ENCODE results near the gene PAQR5. TPM values are rescaled to one million over a fixed set of nuclear protein-coding genes. Genes with fewer than 3 reads are reported as not detected.

Gene PAQR5
- total RNA-seq, 2 experiments from 2014 or later: 0.14 TPM; not detected in 1

DNA sequence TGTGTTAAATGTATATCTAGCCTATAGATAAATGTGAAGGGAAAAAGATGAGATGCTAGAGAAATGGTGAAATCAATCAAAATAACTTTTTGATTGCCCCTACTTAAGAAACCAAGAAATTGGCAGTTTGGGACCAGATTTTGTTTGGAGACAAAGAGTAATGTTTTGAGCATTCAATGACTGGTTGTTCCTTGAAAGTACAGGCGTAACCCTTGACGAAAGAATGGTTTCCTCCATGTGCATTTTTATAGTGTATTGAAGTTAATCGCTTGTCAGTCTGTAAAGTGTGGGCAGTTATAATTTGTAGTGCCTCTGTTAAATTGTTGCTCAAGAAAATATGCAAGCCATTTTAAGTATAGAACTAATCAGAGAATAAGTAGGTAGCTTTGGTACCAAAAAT, 116.7 kb downstream of the PAQR5 start:
- Mint-ChIP-seq H3K36me3 (ENCODE audit: low read depth) (peaks cover 30% of the 10 kb centered on the region), H3K27me3 (peaks cover 6% of the 10 kb centered on the region), H3K4me1 (ENCODE audit: low read depth) (peaks cover 12% of the 10 kb centered on the region), H3K9me3 (no peaks in the 10 kb centered on the region), H3K27ac (no peak overlapping the region), H3K4me3 (peak overlapping the region; percentile 81)
- TF ChIP-seq, protein P1, sequence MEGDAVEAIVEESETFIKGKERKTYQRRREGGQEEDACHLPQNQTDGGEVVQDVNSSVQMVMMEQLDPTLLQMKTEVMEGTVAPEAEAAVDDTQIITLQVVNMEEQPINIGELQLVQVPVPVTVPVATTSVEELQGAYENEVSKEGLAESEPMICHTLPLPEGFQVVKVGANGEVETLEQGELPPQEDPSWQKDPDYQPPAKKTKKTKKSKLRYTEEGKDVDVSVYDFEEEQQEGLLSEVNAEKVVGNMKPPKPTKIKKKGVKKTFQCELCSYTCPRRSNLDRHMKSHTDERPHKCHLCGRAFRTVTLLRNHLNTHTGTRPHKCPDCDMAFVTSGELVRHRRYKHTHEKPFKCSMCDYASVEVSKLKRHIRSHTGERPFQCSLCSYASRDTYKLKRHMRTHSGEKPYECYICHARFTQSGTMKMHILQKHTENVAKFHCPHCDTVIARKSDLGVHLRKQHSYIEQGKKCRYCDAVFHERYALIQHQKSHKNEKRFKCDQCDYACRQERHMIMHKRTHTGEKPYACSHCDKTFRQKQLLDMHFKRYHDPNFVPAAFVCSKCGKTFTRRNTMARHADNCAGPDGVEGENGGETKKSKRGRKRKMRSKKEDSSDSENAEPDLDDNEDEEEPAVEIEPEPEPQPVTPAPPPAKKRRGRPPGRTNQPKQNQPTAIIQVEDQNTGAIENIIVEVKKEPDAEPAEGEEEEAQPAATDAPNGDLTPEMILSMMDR (IDR thresholded peaks at IDR 0.05): no peak
- intact Hi-C loops (cut with micrococcal nuclease): no loop called here
- ChIA-PET POLR2A (interaction anchor here (2.2 to 3.1 kb wide), 2 partner anchors 17 to 37 kb away, joined by 7 to 25 read pairs; partner anchors contain the start of gene RPLP1), CTCF (interaction anchor here (1.7 to 2.9 kb wide), 2 partner anchors 38 to 47 kb away, joined by 4 to 14 read pairs; no protein-coding TSS in a partner anchor)
- no peak for DNase-seq
- no peak for ATAC-seq

DNA sequence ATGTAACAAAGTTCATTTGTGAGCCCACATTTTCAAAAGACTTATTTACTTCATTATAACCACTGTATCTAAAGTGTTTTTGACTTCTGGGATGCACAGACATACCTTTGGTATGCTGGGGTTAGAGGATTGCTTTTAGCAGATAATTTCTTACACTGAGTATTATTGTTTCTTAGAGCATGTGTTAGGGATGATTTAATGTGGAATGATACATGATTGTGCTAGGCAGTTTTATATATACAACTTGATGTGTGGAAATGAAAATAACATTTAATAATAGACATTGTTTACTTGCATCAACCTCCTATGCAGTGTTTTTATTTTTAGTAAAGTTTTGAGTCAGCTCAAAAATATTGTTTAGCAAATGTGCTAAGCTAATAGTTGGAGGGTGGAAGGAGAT, 118.9 kb downstream of the PAQR5 start:
- ChIA-PET CTCF (interaction anchor here (1.3 to 1.9 kb wide), 3 partner anchors 14 to 35 kb away, joined by 4 to 5 read pairs (median 4); partner anchors contain the start of gene RPLP1), POLR2A (interaction anchor here (1.0 to 1.2 kb wide), 4 partner anchors 13 to 40 kb away, joined by 3 to 6 read pairs (median 4); partner anchors contain the start of gene RPLP1)
- no peak overlapping the region for H3K4me3 Mint-ChIP-seq
- DNase-seq: no peak
- intact Hi-C loops (cut with micrococcal nuclease): no loop called here
- peaks cover 41% of the 10 kb centered on the region for H3K36me3 Mint-ChIP-seq (ENCODE audit: low read depth)
- ATAC-seq: no peak
- H3K9me3 Mint-ChIP-seq: no peaks in the 10 kb centered on the region
- H3K27me3 Mint-ChIP-seq: peaks cover 6% of the 10 kb centered on the region
- TF ChIP-seq, protein P1 (IDR thresholded peaks at IDR 0.05): no peak
- H3K4me1 Mint-ChIP-seq (ENCODE audit: low read depth): peaks cover 12% of the 10 kb centered on the region
- no peak overlapping the region for H3K27ac Mint-ChIP-seq

DNA sequence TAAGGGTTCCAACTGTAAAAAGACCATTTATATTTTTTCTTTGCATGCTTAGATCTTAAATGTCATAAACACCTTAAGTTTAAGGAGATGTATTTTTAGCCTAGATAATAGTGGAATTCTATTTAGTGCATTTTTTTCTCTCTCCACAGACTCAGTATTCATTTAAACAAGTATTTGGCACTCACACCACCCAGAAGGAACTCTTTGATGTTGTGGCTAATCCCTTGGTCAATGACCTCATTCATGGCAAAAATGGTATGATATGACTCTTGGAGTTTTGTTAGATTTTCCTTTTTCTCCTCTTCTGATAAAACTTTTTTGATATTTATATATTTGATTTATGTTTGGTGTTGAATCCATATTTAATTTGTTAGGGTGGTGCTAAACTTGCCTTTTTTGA, 122.8 kb downstream of the PAQR5 start:
- Mint-ChIP-seq H3K4me3 (no peak overlapping the region), H3K36me3 (ENCODE audit: low read depth) (peaks cover 56% of the 10 kb centered on the region), H3K27ac (no peak overlapping the region), H3K27me3 (no peaks in the 10 kb centered on the region), H3K9me3 (no peaks in the 10 kb centered on the region), H3K4me1 (ENCODE audit: low read depth) (no peaks in the 10 kb centered on the region)
- no peak for DNase-seq
- ATAC-seq: no peak
- ChIA-PET POLR2A (interaction anchor here (2.4 kb wide), 1 partner anchor 31 kb away, joined by 8 read pairs; the partner anchor contains the start of gene RPLP1), CTCF (no interaction called here)
- intact Hi-C loops (cut with micrococcal nuclease): no loop called here
- TF ChIP-seq, protein P1 (IDR thresholded peaks at IDR 0.05): no peak

DNA sequence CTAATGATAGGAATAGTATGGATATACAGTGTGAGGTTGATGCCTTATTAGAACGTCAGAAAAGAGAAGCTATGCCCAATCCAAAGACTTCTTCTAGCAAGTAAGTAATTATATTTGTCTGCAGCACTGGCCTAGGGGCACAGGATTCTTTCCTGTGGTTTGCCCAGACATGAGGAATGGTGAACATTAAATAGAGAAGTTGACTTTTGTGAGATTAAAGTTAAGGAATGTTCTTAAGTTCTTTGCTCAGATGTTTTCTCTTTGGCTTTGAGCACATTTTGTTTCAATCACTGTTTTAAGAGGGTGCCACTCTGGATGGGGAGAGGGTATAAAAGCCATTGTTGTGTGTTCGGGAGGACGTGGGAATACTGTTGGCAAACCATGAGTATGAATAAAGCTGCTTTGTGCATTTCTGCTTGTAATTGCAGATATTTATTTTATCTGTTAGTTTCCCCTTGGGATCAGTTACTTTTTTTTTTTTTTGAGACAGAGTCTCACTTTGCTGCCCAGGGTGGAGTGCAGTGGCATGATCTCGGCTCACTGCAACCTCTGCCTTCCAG, 123.7 kb downstream of the PAQR5 start:
- Mint-ChIP-seq H3K4me3 (no peak overlapping the region), H3K27me3 (no peaks in the 10 kb centered on the region), H3K4me1 (ENCODE audit: low read depth) (no peaks in the 10 kb centered on the region), H3K36me3 (ENCODE audit: low read depth) (peaks cover 55% of the 10 kb centered on the region), H3K9me3 (no peaks in the 10 kb centered on the region), H3K27ac (no peak overlapping the region)
- ATAC-seq (no peak), DNase-seq (no peak)
- TF ChIP-seq, protein P1 (IDR thresholded peaks at IDR 0.05): no peak
- CTCF ChIA-PET: no interaction called here
- POLR2A ChIA-PET: interaction anchor here (2.4 kb wide), 1 partner anchor 30 kb away, joined by 8 read pairs; the partner anchor contains the start of gene RPLP1
- intact Hi-C loops (cut with micrococcal nuclease): no loop called here

DNA sequence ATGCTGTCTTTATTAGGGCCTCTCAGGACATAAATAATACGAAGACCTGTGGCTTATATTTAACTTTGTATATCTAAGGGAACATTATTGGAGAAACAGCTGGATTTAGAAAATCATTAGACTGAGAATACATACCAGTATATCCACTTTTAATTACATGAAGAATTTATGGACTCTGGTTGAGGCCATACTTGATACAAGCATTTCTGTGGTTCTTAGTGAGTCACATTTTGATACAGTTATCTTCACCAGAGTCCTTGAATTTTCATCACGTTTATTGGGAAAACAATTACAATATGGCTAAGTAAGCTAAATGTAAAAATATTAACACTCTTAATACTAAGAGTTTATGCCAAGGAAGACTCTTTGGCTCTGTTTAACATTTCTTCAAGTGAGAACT, 125.3 kb downstream of the PAQR5 start:
- DNase-seq: no peak
- POLR2A ChIA-PET: interaction anchor here (1.0 kb wide), 1 partner anchor 120 kb away, joined by 3 read pairs; no protein-coding TSS in a partner anchor
- no peak for ATAC-seq
- Mint-ChIP-seq H3K27ac (no peak overlapping the region), H3K4me3 (no peak overlapping the region), H3K9me3 (no peaks in the 10 kb centered on the region), H3K36me3 (ENCODE audit: low read depth) (peaks cover 54% of the 10 kb centered on the region), H3K27me3 (no peaks in the 10 kb centered on the region), H3K4me1 (ENCODE audit: low read depth) (no peaks in the 10 kb centered on the region)
- intact Hi-C loops (cut with micrococcal nuclease): no loop called here
- TF ChIP-seq, protein P1 (IDR thresholded peaks at IDR 0.05): no peak
- CTCF ChIA-PET: interaction anchor here (1.2 kb wide), 1 partner anchor 28 kb away, joined by 3 read pairs; no protein-coding TSS in a partner anchor

Data from activated CD8-positive, alpha-beta T cell treated with anti-CD3 and anti-CD28 coated beads for 36 hours (primary cell).